KMS-11 (cell line): ENCODE data around the gene TRMU.

ENCODE experiments used
- H2AFZ ChIP-seq: fragments of 200-600 bp; sonication (generic); 2 replicates; pipeline ENCODE4 v1.6.1; 2016; ENCODE audit warnings: antibody characterized with exemption, mixed run types, low read depth
- H3K27ac ChIP-seq: fragments of 200-600 bp; sonication (generic); 2 replicates; pipeline ENCODE4 v1.6.1; 2016; ENCODE audit warnings: mild to moderate bottlenecking, mixed run types
- H3K27me3 ChIP-seq: fragments of 200-600 bp; sonication (generic); 2 replicates; pipeline ENCODE4 v1.6.1; 2017; ENCODE audit warnings: mild to moderate bottlenecking, low read depth, mixed run types, moderate library complexity; ENCODE audit not compliant: insufficient read depth
- H3K36me3 ChIP-seq: fragments of 200-600 bp; sonication (generic); 2 replicates; pipeline ENCODE4 v1.6.1; 2017; ENCODE audit warnings: mild to moderate bottlenecking, mixed run types; ENCODE audit not compliant: insufficient read depth
- H3K4me1 ChIP-seq: fragments of 200-600 bp; sonication (generic); 2 replicates; pipeline ENCODE4 v1.6.1; 2016; ENCODE audit warnings: mild to moderate bottlenecking, low read depth, mixed run types; ENCODE audit not compliant: poor library complexity, severe bottlenecking
- H3K4me2 ChIP-seq: fragments of 200-600 bp; sonication (generic); 2 replicates; pipeline ENCODE4 v1.7.0; 2016; ENCODE audit warnings: mild to moderate bottlenecking, mixed run types
- H3K4me3 ChIP-seq: fragments of 200-600 bp; sonication (generic); IDR thresholded peaks from 2 replicates; pipeline ENCODE4 v1.6.1; 2017; ENCODE audit warnings: low read depth, low read length, mixed read lengths; ENCODE audit not compliant: insufficient read depth
- H3K79me2 ChIP-seq: fragments of 200-600 bp; sonication (generic); 2 replicates; pipeline ENCODE4 v1.6.1; 2016; ENCODE audit warnings: low read depth, mixed run types; ENCODE audit not compliant: insufficient read depth
- H3K9ac ChIP-seq: fragments of 200-600 bp; sonication (generic); 2 replicates; pipeline ENCODE4 v1.6.1; 2016; ENCODE audit warnings: mild to moderate bottlenecking, mixed run types
- H4K20me1 ChIP-seq: fragments of 200-600 bp; sonication (generic); 2 replicates; pipeline ENCODE4 v1.6.1; 2016; ENCODE audit warnings: mild to moderate bottlenecking, mixed run types; ENCODE audit not compliant: insufficient read depth
- CTCF ChIP-seq: fragments of 200-600 bp; sonication (generic); conservative IDR thresholded peaks from 2 replicates; pipeline ENCODE4 v1.6.1; 2017; ENCODE audit warnings: low read depth, mild to moderate bottlenecking, antibody characterized with exemption, low read length, moderate library complexity, mixed read lengths

TRMU gene

GRCh38 chr22:46359362-46359761 lies 23.8 kb downstream of the TRMU start:
- no peak overlapping the region for H3K4me2 ChIP-seq
- no peaks in the 10 kb centered on the region for H3K27me3 ChIP-seq
- no peak for TF ChIP-seq CTCF
- no peak overlapping the region for H3K9ac ChIP-seq
- no peaks in the 10 kb centered on the region for H3K79me2 ChIP-seq
- no peak overlapping the region for H3K4me3 ChIP-seq
- H4K20me1 ChIP-seq = no peaks in the 10 kb centered on the region
- H3K36me3 ChIP-seq = no peaks in the 10 kb centered on the region
- H2AFZ ChIP-seq = no peak overlapping the region
- no peaks in the 10 kb centered on the region for H3K4me1 ChIP-seq
- H3K27ac ChIP-seq = no peak overlapping the region

GRCh38 chr22:46360097-46360496 lies 24.6 kb downstream of the TRMU start:
- no peak overlapping the region for H3K4me2 ChIP-seq
- H3K27me3 ChIP-seq = no peaks in the 10 kb centered on the region
- H3K36me3 ChIP-seq = no peaks in the 10 kb centered on the region
- no peaks in the 10 kb centered on the region for H4K20me1 ChIP-seq
- no peak overlapping the region for H3K9ac ChIP-seq
- TF ChIP-seq CTCF = no peak
- H3K27ac ChIP-seq = no peak overlapping the region
- H3K4me1 ChIP-seq = no peaks in the 10 kb centered on the region
- H2AFZ ChIP-seq = no peak overlapping the region
- no peaks in the 10 kb centered on the region for H3K79me2 ChIP-seq
- no peak overlapping the region for H3K4me3 ChIP-seq

- Histone ChIP-seq H3K4me3 (no peak overlapping the region), H4K20me1 (no peaks in the 10 kb centered on the region), H3K79me2 (no peaks in the 10 kb centered on the region), H3K36me3 (no peaks in the 10 kb centered on the region), H3K9ac (no peak overlapping the region), H3K27me3 (no peaks in the 10 kb centered on the region), H3K4me1 (no peaks in the 10 kb centered on the region), H2AFZ (no peak overlapping the region), H3K27ac (no peak overlapping the region), H3K4me2 (no peak overlapping the region)
- TF ChIP-seq CTCF = no peak
Observed at GRCh38 chr22:46360891-46361290, 25.4 kb downstream of the TRMU start.

- H3K4me3 ChIP-seq = no peak overlapping the region
- H3K27ac ChIP-seq = no peak overlapping the region
- no peak overlapping the region for H3K4me2 ChIP-seq
- no peak overlapping the region for H3K9ac ChIP-seq
- H3K27me3 ChIP-seq = no peaks in the 10 kb centered on the region
- H3K36me3 ChIP-seq = no peaks in the 10 kb centered on the region
- TF ChIP-seq CTCF = no peak
- H4K20me1 ChIP-seq = no peaks in the 10 kb centered on the region
- H3K4me1 ChIP-seq = no peaks in the 10 kb centered on the region
- H2AFZ ChIP-seq = no peak overlapping the region
- no peaks in the 10 kb centered on the region for H3K79me2 ChIP-seq
Observed at GRCh38 chr22:46361826-46362202, 26.3 kb downstream of the TRMU start.
